Effector CD8-positive, alpha-beta T cell (primary cell): ENCODE measurements around the gene PLS3.
A peak's percentile ranks its signal among the peaks of the same experiment; 100 is the strongest.
"Not testable (repeated sequence)": the region's sequence is repeated elsewhere in the genome, so short reads cannot be mapped to it uniquely, and the experiment has no call there.

Source experiments
- DNase-seq: peaks from one replicate; lab custom pipeline; 2025; lab: John Stamatoyannopoulos, UW

The PLS3 gene

DNA sequence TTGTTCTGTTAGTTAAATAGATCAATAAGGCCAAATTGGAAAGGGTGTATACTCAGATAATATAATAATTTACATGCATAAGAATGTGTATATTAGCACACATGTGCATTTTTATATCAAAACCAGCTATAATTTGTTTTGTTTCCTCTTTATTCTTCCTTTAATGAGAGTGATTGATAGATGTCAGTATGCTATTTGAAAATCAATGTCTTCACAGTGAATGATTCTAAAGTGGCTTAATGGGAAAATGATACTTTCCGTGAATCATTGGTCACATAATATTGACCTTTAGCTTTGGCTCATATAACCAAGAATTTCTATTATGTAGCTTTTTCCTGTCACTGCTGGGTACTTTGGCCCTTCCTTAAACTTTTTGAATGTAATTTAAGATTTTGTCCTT lies 48.6 kb downstream of the PLS3 start:
- no peak for DNase-seq

- DNase-seq, result no peak
Observed at GRCh38 chrX:115616943-115617563, 56.1 kb downstream of the PLS3 start.

DNA sequence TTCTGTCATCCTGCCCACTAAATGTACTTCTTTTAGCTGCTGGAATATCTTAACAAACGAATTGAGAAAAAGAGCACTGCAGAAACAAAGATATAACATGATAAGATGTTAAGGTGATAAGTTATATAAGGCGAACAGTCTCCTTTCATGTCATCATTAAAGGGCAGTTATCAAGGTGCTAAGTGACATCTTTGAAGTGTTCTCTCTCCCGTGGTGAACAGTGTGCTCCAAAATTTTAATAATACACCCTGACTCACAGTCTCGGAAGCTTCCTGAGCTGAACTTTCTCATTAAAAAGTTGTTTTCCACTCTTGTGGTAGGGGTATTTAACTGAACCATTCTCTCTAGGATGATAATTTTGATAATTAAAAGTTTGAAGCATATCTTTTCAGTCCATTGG lies 61.6 kb downstream of the PLS3 start:
- DNase-seq, result no peak

DNA sequence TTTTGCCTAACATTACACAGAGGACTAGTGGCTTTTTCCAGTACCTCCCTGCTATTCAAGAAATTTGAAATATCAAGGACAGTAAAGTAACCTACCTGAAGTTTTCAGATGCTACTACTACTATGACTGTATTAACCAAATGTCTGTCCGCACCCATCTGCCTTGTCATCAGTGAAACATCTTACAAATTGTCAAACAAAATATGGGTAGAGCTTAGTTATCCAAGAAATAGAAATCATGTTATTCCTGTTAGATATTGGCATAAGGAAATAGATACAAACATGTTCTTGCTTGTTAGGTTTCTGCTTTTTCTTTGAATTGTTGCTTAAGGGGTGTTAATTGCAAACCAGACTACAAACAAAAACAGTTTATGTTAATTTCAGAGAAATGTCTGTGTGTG lies 63.9 kb downstream of the PLS3 start:
- no peak for DNase-seq

GRCh38 chrX:115625572-115626301 lies 64.8 kb downstream of the PLS3 start:
- no peak for DNase-seq

- no peak for DNase-seq
Observed at GRCh38 chrX:115630204-115630603, 69.2 kb downstream of the PLS3 start.

- DNase-seq, result no peak
Observed at GRCh38 chrX:115632455-115632854, 71.5 kb downstream of the PLS3 start.

DNA sequence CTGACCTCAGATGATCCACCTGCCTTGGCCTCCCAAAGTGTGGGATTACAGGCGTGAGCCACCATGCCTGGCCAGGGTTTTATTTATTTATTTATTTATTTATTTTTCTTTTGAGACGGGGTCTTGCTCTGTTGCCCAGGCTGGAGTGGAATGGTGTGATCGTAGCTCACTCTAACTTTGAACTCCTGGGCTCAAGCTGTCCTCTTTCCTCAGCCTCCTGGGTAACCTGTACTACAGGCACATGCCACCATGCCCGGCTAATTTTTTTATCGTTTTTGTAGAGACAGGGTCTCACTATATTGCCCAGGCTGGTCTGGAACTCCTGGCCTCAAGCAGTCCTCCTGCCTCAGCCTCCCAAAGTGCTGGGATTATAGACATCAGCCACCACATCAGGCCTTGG lies 72.4 kb downstream of the PLS3 start:
- DNase-seq, result not testable (repeated sequence)

DNA sequence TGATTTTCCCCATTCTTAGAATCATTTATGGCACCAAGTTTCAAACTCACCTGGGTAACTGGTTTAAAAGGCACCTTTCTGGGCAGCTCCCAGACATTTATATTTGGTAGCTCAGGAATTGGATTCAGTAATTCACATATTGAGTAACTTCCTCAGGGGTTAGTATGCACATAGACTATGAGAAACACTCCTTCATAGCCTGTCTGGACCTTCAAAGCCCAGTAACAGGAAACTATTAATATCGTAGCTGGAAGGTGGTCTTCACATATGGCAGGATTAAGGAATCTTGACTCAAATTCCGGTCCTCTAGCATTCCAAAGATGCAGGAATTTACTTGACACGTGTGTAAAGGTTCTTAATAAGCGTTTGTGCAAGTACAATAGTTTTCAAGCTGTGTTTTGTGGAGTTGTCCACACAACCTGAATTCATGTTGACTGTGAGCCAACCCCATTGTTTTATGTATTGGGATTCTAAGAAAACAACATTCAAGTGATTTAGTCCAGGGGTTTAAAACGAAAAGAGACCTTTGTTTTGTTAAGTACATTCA lies 78.4 kb downstream of the PLS3 start:
- DNase-seq, result no peak

DNA sequence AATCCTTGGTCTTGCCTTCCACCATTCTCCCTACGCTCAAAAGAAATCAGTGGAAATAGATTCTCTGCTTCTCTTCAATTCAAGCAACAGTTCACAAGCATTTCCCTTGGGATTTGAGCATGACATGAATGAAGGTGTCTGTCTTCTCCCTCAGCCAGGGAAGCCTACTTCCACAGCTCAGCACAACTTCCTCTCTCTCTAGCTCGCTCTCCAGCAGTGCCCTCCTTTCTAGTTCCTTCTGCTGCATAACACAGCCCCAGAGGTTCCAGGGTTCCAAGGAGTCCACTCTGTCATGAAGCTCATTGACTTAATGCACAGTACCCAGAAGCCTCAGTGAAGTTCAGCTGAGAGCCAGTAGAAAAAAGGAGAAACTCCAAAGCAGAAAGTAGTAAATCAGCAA lies 81.3 kb downstream of the PLS3 start:
- DNase-seq, result no peak

- DNase-seq, result peak; percentile 0
Observed at GRCh38 chrX:115642895-115643530, 82.0 kb downstream of the PLS3 start.

- not testable (repeated sequence) for DNase-seq
Observed at GRCh38 chrX:115644397-115644796, 83.4 kb downstream of the PLS3 start.

GRCh38 chrX:115649461-115650063 lies 88.6 kb downstream of the PLS3 start:
- DNase-seq, result no peak

GRCh38 chrX:115650449-115650848 lies 89.5 kb downstream of the PLS3 start:
- no peak for DNase-seq

GRCh38 chrX:115650916-115651315 lies 89.9 kb downstream of the PLS3 start:
- DNase-seq, result no peak

DNA sequence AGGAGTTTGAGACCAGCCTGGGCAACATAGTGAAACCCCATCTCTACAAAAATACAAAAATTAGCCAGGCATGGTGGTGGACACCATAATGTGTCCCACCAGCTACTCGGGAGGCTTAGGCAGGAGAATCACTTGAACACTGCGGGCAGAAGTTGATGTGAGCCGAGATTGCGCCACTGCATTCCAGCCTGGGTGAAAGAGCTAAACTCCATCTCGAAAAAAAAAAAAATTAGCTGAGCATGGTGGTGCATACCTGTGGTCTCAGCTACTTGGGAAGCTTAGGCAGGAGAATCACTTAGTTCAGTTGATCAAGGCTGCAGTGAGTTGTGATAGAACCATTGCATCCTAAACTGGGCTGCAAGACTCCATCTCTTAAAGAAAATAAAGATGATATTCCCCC lies 91.2 kb downstream of the PLS3 start:
- DNase-seq, result no peak

GRCh38 chrX:115665122-115665521 lies 104.1 kb downstream of the PLS3 start:
- no peak for DNase-seq

GRCh38 chrX:115679460-115679859 lies 118.5 kb downstream of the PLS3 start:
- no peak for DNase-seq

DNA sequence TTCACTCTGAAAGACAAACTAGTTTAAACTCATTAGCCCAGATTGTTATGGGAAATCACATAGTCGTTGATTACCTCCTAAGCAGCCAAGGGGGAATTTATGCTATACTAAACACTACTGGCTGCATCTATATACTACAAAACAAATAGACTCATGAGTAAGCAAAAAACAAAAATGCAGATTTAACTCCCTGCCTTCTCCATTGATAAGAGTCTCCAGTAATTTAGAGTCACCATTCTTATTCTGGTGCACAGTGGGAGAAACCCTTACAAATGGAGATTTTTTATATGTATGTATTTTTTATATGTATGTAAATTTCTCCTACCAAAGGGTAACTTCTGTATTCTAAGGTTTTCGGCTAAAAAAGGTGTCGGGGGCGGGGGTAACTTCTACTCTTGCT lies 126.6 kb downstream of the PLS3 start:
- DNase-seq, result no peak

GRCh38 chrX:115689931-115690330 lies 129.0 kb downstream of the PLS3 start:
- DNase-seq, result no peak

DNA sequence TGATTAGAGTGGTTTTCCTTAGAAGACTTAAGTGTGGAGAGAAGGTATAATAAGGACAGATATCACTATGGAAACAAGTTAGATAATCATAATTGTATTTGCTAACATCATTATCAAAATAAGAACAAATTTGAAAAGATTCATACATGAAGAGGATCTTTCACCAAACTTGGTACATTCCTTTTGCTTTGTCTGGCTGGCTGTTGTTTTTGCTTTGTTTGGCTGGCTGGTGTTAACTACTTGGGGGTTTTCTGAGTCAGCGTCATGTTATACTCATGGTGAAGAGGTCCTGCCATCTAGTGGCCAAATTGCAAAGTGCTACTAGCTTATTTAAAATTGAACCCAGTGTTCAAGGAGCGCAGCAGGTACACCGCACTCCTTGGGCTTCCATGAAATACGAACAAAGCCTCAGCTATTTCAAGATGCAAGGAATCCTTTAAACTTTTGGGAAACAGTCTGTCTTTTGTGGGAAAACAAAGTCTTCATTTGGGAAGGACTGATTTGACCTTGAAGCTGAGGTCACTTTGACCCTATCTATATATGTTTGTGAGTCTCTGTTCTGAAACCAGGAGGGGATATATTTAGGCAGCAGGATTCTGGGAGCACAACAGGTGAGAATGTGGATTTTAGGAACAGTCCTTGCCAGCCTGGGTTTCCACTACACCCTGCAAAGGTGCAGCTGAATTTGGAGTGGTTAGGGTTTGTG lies 129.7 kb downstream of the PLS3 start:
- DNase-seq, result no peak

DNA sequence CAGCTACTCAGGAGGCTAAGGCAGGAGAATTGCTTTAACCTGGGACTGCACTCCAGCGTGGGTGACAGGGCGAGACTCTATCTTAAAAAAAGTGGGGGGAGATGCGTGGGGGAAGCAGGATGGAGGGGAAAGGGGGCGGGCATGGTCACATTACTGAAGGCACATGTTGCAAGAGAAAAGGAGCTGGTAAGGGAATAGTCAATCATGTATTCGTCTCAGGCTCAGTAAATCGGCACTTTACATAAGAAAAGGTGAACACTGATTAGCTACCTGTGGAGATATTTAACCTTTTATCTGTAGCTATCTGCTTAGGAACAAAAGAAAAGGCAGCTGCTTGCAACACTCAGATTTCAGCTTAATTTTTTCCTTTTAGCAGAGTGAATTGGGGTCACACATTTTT lies 132.5 kb downstream of the PLS3 start:
- no peak for DNase-seq
